HepG2 (cell line): ENCODE data around the gene CEP135. TPM values are rescaled to one million over a fixed set of nuclear protein-coding genes. Genes with fewer than 3 reads are reported as not detected.

Experiments used
- ATAC-seq: fragments of 200-7000 bp; cut with Tn5 transposase; 3 replicates; pipeline ENCODE4 v1.9.1; 2020; ENCODE audit warnings: mild to moderate bottlenecking, moderate library complexity
- BruUV-seq: library from RNA; stranded (reverse); fragments of 400-500 nt; replicated peaks from 2 replicates; lab custom pipeline; 2021; lab: Mats Ljungman, UMichigan
- CTCF ChIA-PET: fragments of 300-600 bp; formaldehyde crosslinking; extraction: SDS; loops from one replicate; lab custom pipeline; 2021; ENCODE audit warnings: low total read pairs, inconsistent platforms, low intra/inter-chr PET ratio; lab: Yijun Ruan, JAX
- POLR2A ChIA-PET: fragments of 350-600 bp; sonication (Branson Sonifier 250); formaldehyde crosslinking; loops from one replicate; lab custom pipeline; 2020; ENCODE audit warnings: antibody characterized with exemption, inconsistent platforms; lab: Yijun Ruan, JAX
- DNase-seq: peaks from one replicate; pipeline ENCODE4 v3.0.0-alpha.2; 2015; ENCODE audit warnings: low spot score
- FAIRE-seq: peaks from 3 replicates; lab custom pipeline; 2011; peaks lifted over from hg19 to GRCh38; lab: Jason Lieb, UNC
- H2AFZ ChIP-seq: one replicate; pipeline ENCODE4 v1.6.1; 2011; ENCODE audit warnings: low read length, inconsistent platforms
- H3K27ac ChIP-seq: fragments of 300-600 bp; 3 replicates; pipeline ENCODE4 v1.8.0; 2011; ENCODE audit warnings: mixed run types, mild to moderate bottlenecking, mixed read lengths, low read length, inconsistent platforms; ENCODE audit not compliant: insufficient read depth; ENCODE audit errors: extremely low read length
- H3K27me3 ChIP-seq, 2 experiments: fragments of 200-600 bp in 1 of 2; 2 replicates in 1 of 2; 3 replicates in 1 of 2; pipeline versions ENCODE4 v1.6.0 to v1.8.0; 2011; ENCODE audit warnings: low read length in 2 of 2, mild to moderate bottlenecking in 2 of 2, moderate library complexity in 2 of 2, inconsistent platforms in 1 of 2; ENCODE audit not compliant: insufficient read depth in 2 of 2, control insufficient read depth in 1 of 2
- H3K36me3 ChIP-seq, 2 experiments: fragments of 200-600 bp in 1 of 2; replicated peaks in 1 of 2; 2 replicates in 1 of 2; 3 replicates in 1 of 2; pipeline versions ENCODE4 v1.5.1 to v1.8.0; 2011; ENCODE audit warnings: low read length in 2 of 2, inconsistent platforms in 1 of 2; ENCODE audit not compliant: insufficient read depth in 2 of 2, control insufficient read depth in 1 of 2
- H3K4me1 ChIP-seq: 2 replicates; pipeline ENCODE4 v1.5.1; 2012; ENCODE audit warnings: low read length, inconsistent platforms; ENCODE audit not compliant: insufficient read depth
- H3K4me2 ChIP-seq: 2 replicates; pipeline ENCODE4 v1.6.0; 2011; ENCODE audit warnings: low read depth, low read length, inconsistent platforms
- H3K4me3 ChIP-seq, 3 experiments: fragments of 200-600 bp in 1 of 3; sonication (generic), shearing (Covaris generic) in 1 of 3; replicated peaks in 1 of 3; 2 replicates each; pipeline ENCODE4 v1.5.1; 2011 to 2016; ENCODE audit warnings: low read length in 3 of 3, inconsistent platforms in 2 of 3, low read depth in 2 of 3, mild to moderate bottlenecking in 2 of 3, control low read depth in 1 of 3, mixed read lengths in 1 of 3; ENCODE audit not compliant: insufficient read depth in 1 of 3
- H3K79me2 ChIP-seq: one replicate; pipeline ENCODE4 v1.6.1; 2011; ENCODE audit warnings: low read length, inconsistent platforms; ENCODE audit not compliant: insufficient read depth
- H3K9ac ChIP-seq: 2 replicates; pipeline ENCODE4 v1.6.0; 2011; ENCODE audit warnings: mild to moderate bottlenecking, low read depth, low read length, inconsistent platforms; ENCODE audit not compliant: insufficient read depth
- H3K9me3 ChIP-seq: 2 replicates; pipeline ENCODE4 v1.5.1; 2012; ENCODE audit warnings: mild to moderate bottlenecking, low read length
- H4K20me1 ChIP-seq: 2 replicates; pipeline ENCODE4 v1.6.0; 2011; ENCODE audit warnings: inconsistent platforms, mild to moderate bottlenecking, low read length, moderate library complexity; ENCODE audit not compliant: insufficient read depth
- CREB1 ChIP-seq, 2 experiments: fragments of 450-650 bp in 1 of 2; IDR thresholded peaks; 2 replicates each; pipeline ENCODE4 v1.6.1; 2016 to 2017; ENCODE audit warnings: control low read depth in 1 of 2, mild to moderate bottlenecking in 1 of 2, missing compliant biosample characterization in 1 of 2, missing genetic modification characterization in 1 of 2
- JARID2 ChIP-seq: sonication (generic); formaldehyde crosslinking; IDR thresholded peaks from 2 replicates; pipeline ENCODE4 v1.8.1; 2023; ENCODE audit warnings: missing genetic modification reagents, inconsistent platforms; ENCODE audit not compliant: insufficient replicate concordance
- KDM6A ChIP-seq: IDR thresholded peaks from 2 replicates; pipeline ENCODE4 v1.6.1; 2016; ENCODE audit warnings: low read depth
- TCF7 ChIP-seq: sonication (generic); IDR thresholded peaks from 2 replicates; pipeline ENCODE4 v1.6.1; 2016; ENCODE audit warnings: antibody characterized with exemption, low read depth
- ZBTB39 ChIP-seq: sonication (generic); formaldehyde crosslinking; IDR thresholded peaks from 2 replicates; pipeline ENCODE4 v1.5.0; 2020; ENCODE audit warnings: missing genetic modification reagents
- ZNF496 ChIP-seq: sonication (generic); formaldehyde crosslinking; IDR thresholded peaks from 2 replicates; pipeline ENCODE4 v1.8.1; 2023; ENCODE audit warnings: mild to moderate bottlenecking, moderate library complexity, missing genetic modification reagents; ENCODE audit not compliant: insufficient replicate concordance
- in situ Hi-C: cut with HindIII; loops from 2 replicates; pipeline ENCODE4 v1.10.0; 2017; ENCODE audit warnings: low pct_unique_long_range_greater_than_20kb; ENCODE audit not compliant: extremely low pct_ligation_motif_present
- intact Hi-C: fragments of 100-400 bp; cut with micrococcal nuclease; formaldehyde crosslinking; loops from one replicate; pipeline ENCODE4 v1.10.0; 2022; ENCODE audit not compliant: unreplicated experiment
- polyA plus RNA-seq, 8 experiments: library from polyadenylated mRNA; depleted of rRNA in 3 of 8; stranded (reverse) in 7 of 8; unstranded in 1 of 8; fragments of >200 nt; fragmentation: Illumina TruSeq in 4 of 8; extraction: Trizol in 4 of 8; gene quantifications; 2 replicates each; pipeline versions ENCODE4 v1.2.1 to v1.2.3, GENCODE V29; 2011 to 2016; ENCODE audit warnings: low read depth in 4 of 8, missing spikeins in 1 of 8, mixed read lengths in 1 of 8; ENCODE audit not compliant: insufficient read depth in 1 of 8
- total RNA-seq, 5 experiments: library from RNA; depleted of rRNA; stranded (reverse); fragments of >200 nt; fragmentation: Illumina TruSeq; extraction: Trizol; gene quantifications; 2 replicates each; pipeline ENCODE4 v1.2.3, GENCODE V29; 2016; ENCODE audit warnings: low read depth in 1 of 5
- TF ChIP-seq, protein P1 (sequence below): sonication (generic); formaldehyde crosslinking; IDR thresholded peaks from 2 replicates; pipeline ENCODE4 v1.5.0; 2020; ENCODE audit warnings: mild to moderate bottlenecking, missing genetic modification reagents, moderate library complexity

Gene CEP135
- total and polyA plus RNA-seq, 2 of the 13 experiments (the other 11 are each of a cell fraction or from before 2014, with no cell fraction given), result 1.7 to 8.8 TPM

DNA sequence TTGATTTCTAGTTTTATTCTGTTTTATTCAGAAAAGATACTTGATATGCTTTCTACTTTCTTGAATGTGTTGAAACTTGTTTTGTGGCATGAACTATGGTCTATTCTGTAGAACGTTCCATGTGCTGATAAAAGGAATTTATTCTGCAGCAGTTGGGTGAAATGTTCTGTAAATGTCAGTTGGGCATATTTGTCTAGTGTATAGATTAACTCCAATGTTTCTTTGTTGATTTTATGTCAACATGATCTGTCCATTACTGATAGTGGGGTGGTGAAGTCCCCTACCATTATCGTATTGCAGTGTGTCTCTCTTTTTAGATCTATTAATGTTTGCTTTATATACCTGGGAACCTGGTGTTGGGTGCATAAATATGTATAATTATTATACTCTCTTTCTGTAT, 55.5 kb downstream of the CEP135 start (continued):
- TF ChIP-seq CREB1 (IDR thresholded peaks at IDR 0.05) (no peak), CREB1 (CRISPR knock-in tag; IDR thresholded peaks at IDR 0.05) (0 out of 2 replicates have a peak, but pooled peaks have one; percentile 15), TCF7 (peak; percentile 19; the same call in 1 of the 2 replicates)

GRCh38 chr4:56007154-56007553, 58.4 kb downstream of the CEP135 start:
- Histone ChIP-seq H3K9ac (no peak overlapping the region), H2AFZ (no peak overlapping the region), H3K79me2 (no peaks in the 10 kb centered on the region), H3K27ac (no peak overlapping the region), H3K9me3 (no peaks in the 10 kb centered on the region), H3K36me3 (0 out of 5 replicates have a peak, but pooled peaks cover 0 to 7% of the 10 kb centered on the region in 2 experiments), H3K27me3 (no peaks in the 10 kb centered on the region), H3K4me2 (no peak overlapping the region), H3K4me3 (no peak overlapping the region), H3K4me1 (peaks cover 31% of the 10 kb centered on the region), H4K20me1 (no peaks in the 10 kb centered on the region)
- FAIRE-seq (no peak), ATAC-seq (no peak), DNase-seq (no peak)
- no peak for TF ChIP-seq JARID2 (CRISPR knock-in tag)
- no peak for TF ChIP-seq ZNF496 (CRISPR knock-in tag)
- TF ChIP-seq ZBTB39 (CRISPR knock-in tag), result no peak
- TF ChIP-seq, protein P1, sequence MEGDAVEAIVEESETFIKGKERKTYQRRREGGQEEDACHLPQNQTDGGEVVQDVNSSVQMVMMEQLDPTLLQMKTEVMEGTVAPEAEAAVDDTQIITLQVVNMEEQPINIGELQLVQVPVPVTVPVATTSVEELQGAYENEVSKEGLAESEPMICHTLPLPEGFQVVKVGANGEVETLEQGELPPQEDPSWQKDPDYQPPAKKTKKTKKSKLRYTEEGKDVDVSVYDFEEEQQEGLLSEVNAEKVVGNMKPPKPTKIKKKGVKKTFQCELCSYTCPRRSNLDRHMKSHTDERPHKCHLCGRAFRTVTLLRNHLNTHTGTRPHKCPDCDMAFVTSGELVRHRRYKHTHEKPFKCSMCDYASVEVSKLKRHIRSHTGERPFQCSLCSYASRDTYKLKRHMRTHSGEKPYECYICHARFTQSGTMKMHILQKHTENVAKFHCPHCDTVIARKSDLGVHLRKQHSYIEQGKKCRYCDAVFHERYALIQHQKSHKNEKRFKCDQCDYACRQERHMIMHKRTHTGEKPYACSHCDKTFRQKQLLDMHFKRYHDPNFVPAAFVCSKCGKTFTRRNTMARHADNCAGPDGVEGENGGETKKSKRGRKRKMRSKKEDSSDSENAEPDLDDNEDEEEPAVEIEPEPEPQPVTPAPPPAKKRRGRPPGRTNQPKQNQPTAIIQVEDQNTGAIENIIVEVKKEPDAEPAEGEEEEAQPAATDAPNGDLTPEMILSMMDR, result 0 out of 2 replicates have a peak, but pooled peaks have one; percentile 7
- no peak for TF ChIP-seq KDM6A (CRISPR knock-in tag)
- no TSS peak for BruUV-seq
- POLR2A ChIA-PET, result no interaction called here
- intact Hi-C loops, result no loop called here
- in situ Hi-C loops, result no loop called here
- CTCF ChIA-PET, result no interaction called here
